HFFc6 (cell line): ENCODE measurements around the gene SGSM1. TPM values are rescaled to one million over a fixed set of nuclear protein-coding genes. Genes with fewer than 3 reads are reported as not detected.

Experiments used
- DNase-seq: peaks from one replicate; pipeline ENCODE4 v3.0.0-alpha.2; 2018
- H3K27ac Mint-ChIP-seq: 2 replicates; pipeline ENCODE4 v1.8.0; 2020; ENCODE audit warnings: mild to moderate bottlenecking, mixed read lengths
- H3K27me3 Mint-ChIP-seq: 2 replicates; pipeline ENCODE4 v1.8.0; 2021; ENCODE audit warnings: mild to moderate bottlenecking, moderate library complexity, mixed read lengths; ENCODE audit not compliant: insufficient read depth
- H3K36me3 Mint-ChIP-seq: 2 replicates; pipeline ENCODE4 v1.8.0; 2021; ENCODE audit warnings: low read depth, mixed read lengths
- H3K4me1 Mint-ChIP-seq: 2 replicates; pipeline ENCODE4 v1.8.0; 2020; ENCODE audit warnings: low read depth, mixed read lengths
- H3K4me3 Mint-ChIP-seq: 2 replicates; pipeline ENCODE4 v1.8.0; 2020; ENCODE audit warnings: mild to moderate bottlenecking, moderate library complexity, mixed read lengths
- H3K9me3 Mint-ChIP-seq: 2 replicates; pipeline ENCODE4 v1.8.0; 2020; ENCODE audit warnings: mild to moderate bottlenecking, mixed read lengths
- total RNA-seq, 6 experiments: library from RNA; stranded (reverse); fragmentation: NEBNext Ultra II Directional; extraction: Animal tissue kit (Norgen Biotek cat#: 25700); gene quantifications; 2 replicates in 1 of 6; 3 replicates in 5 of 6; pipeline ENCODE4 v1.2.3, GENCODE V29; 2021
- TF ChIP-seq, protein P1 (sequence below): fragments of 200-600 bp; sonication (generic); IDR thresholded peaks from 2 replicates; pipeline ENCODE4 v1.5.0; 2021; ENCODE audit warnings: antibody characterized with exemption, mild to moderate bottlenecking

The SGSM1 gene
- total RNA-seq, 6 experiments from 2014 or later: not detected

GRCh38 chr22:24809331-24809730, 3.3 kb downstream of the SGSM1 start:
- H3K9me3 Mint-ChIP-seq: no peaks in the 10 kb centered on the region

DNA sequence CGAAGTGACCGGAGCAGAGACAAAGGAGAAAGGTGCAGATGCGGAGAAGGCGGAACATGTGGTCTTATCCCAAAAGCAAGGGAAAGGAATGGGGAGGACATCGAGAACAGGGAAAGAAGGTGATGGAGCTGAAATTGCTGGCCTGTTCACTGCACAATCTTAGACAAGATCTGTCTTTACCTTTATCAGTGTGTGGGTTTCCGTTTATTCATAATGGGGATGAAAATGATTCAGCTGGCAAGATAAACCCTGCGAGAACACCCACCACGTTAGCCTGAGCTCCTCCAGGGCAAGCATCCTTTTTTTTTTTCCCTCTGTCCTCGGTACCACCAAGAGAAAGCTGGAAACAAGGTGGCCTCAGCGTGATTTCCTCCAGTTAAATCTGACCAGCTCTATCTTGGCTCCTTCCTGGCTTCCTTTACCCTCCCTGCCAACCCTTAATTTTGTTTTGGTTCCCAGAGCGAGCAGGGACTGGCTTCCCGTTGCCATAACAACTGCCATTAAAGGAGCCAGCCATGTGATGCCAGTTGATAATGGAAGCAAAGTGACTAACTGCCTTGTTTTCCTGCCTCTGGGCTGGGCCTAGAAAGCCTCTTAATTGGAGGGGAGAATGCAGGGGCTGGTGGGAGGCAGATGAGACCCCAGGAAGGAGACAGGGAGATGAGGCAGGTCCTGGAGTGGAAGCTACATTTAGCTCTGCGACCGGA, 4.2 kb downstream of the SGSM1 start:
- TF ChIP-seq, protein P1, sequence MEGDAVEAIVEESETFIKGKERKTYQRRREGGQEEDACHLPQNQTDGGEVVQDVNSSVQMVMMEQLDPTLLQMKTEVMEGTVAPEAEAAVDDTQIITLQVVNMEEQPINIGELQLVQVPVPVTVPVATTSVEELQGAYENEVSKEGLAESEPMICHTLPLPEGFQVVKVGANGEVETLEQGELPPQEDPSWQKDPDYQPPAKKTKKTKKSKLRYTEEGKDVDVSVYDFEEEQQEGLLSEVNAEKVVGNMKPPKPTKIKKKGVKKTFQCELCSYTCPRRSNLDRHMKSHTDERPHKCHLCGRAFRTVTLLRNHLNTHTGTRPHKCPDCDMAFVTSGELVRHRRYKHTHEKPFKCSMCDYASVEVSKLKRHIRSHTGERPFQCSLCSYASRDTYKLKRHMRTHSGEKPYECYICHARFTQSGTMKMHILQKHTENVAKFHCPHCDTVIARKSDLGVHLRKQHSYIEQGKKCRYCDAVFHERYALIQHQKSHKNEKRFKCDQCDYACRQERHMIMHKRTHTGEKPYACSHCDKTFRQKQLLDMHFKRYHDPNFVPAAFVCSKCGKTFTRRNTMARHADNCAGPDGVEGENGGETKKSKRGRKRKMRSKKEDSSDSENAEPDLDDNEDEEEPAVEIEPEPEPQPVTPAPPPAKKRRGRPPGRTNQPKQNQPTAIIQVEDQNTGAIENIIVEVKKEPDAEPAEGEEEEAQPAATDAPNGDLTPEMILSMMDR: no peak
- H3K36me3 Mint-ChIP-seq: no peaks in the 10 kb centered on the region
- no peak overlapping the region for H3K27ac Mint-ChIP-seq
- H3K27me3 Mint-ChIP-seq: peaks cover 26% of the 10 kb centered on the region
- no peaks in the 10 kb centered on the region for H3K4me1 Mint-ChIP-seq
- DNase-seq: no peak
- no peak overlapping the region for H3K4me3 Mint-ChIP-seq
- H3K9me3 Mint-ChIP-seq: peaks cover 3% of the 10 kb centered on the region; the same call in 1 of the 2 replicates

More at GRCh38 chr22:24809331-24809730, 3.3 kb downstream of the SGSM1 start:
- Mint-ChIP-seq H3K4me1 (no peaks in the 10 kb centered on the region), H3K27me3 (peaks cover 29% of the 10 kb centered on the region), H3K36me3 (no peaks in the 10 kb centered on the region), H3K4me3 (no peak overlapping the region), H3K27ac (no peak overlapping the region)
- TF ChIP-seq, protein P1: no peak
- DNase-seq: no peak

DNA sequence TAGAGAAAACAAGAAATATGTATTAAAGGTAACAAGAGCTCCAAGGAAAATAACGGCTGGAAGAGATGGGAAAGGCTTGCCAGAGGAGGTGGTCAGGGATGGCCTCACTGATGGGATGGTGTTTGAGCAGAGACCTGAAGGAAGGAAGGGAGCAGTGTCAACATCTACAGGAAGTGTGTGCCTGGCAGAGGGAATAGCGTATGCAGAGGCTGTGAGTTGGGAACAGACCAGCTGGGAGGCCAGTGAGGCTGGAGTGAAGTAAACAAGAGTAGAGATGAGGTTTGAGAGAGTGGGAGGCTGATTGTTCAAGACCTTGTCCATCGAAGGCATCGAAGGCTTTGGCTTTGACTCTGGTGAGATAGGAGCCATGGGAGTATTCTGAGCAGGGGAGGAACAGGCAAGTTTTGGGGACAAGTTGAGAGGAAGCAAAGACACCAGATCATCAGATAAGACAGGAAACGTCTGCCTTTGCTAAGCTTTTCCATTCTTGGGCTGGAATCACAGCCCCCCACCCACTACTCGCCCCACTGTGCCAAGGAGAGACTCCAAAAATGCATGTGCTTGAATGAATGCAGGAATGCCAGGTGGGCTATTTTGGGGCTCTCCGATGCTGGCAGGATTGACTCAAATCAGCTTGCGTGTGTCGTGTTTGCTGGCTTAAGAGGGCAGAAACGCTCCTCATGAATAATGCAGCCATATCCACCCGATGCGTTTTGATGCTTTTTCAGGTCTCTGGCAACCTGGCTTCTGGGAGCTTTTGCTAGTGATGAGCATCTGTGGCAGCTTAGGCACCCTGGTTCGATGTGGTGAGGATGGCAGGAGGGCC, 7.2 kb downstream of the SGSM1 start:
- no peak overlapping the region for H3K27ac Mint-ChIP-seq
- H3K27me3 Mint-ChIP-seq: peaks cover 31% of the 10 kb centered on the region

DNA sequence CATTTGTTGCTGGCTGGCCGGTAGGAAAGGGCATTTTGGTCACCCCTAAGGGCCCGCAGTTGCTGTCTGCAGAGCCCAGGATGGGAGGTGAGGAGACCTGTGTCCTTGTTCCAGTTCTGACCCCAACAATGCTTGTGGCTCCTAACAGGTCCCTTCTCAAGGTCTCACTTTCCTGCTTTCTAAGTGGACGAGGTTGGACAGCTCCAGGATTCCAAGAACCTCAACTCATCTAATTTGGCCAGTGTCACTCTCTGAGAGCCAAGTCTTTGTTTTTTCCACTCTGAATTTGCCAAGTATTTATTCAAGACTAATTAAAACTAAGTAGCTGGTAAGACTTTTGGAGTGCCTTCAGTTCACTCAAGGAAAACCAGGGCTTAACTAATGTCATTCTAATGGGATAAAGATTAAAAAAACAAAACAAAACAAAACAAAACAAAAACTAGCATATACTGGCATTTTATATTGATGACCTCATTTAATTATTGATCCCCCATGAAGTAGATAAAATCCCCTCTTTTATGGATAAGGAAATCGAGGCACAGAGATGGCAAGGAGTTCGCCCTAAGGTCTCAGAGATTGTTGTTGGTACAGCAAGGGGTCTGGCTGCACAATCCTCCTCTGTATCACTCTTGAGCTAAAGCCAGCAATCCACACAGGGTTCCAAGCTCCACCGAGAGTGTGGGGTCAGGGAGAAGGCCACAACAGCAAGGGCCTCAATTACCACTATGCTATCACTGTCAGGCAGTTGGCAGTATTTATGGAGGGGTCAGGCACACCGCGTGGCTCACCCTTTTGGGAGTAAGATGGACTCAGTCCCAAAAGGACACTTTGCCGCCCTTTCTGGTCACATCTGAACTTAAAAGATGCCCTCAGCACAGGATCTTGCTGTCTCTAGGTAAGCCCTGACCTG, 8.1 kb downstream of the SGSM1 start:
- Mint-ChIP-seq H3K4me3 (no peak overlapping the region), H3K27me3 (peaks cover 26% of the 10 kb centered on the region), H3K36me3 (no peaks in the 10 kb centered on the region), H3K27ac (no peak overlapping the region), H3K9me3 (peaks cover 13% of the 10 kb centered on the region), H3K4me1 (no peaks in the 10 kb centered on the region)
- TF ChIP-seq, protein P1: no peak
- no peak for DNase-seq

More for the DNA sequence above, 7.2 kb downstream of the SGSM1 start:
- DNase-seq: no peak
- H3K9me3 Mint-ChIP-seq: peaks cover 13% of the 10 kb centered on the region
- H3K36me3 Mint-ChIP-seq: no peaks in the 10 kb centered on the region
- no peaks in the 10 kb centered on the region for H3K4me1 Mint-ChIP-seq
- no peak overlapping the region for H3K4me3 Mint-ChIP-seq
- TF ChIP-seq, protein P1: no peak

DNA sequence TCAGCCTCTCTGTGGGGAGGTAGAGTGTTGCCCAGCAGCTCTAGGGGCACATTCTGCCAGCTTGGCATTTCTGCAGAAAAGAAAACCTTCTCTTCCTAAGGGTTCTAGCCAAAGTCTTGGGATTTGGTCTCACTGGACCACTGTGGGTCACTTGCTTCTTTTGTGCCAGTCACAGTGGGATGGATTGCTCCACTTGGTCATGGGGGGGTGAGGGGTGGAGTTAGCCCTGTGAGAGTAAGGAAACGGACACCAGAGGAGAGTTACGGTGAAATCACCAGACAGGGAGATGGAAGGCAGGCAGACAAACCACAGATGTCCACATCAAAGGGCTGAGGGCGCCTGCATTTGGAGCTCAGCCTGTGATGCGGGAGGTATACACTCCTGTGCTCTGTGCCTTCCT, 10.8 kb downstream of the SGSM1 start:
- no peaks in the 10 kb centered on the region for H3K4me1 Mint-ChIP-seq
- no peak overlapping the region for H3K27ac Mint-ChIP-seq
- peaks cover 13% of the 10 kb centered on the region for H3K9me3 Mint-ChIP-seq
- peaks cover 17% of the 10 kb centered on the region for H3K27me3 Mint-ChIP-seq
- no peak for DNase-seq
- TF ChIP-seq, protein P1: no peak
- H3K4me3 Mint-ChIP-seq: no peak overlapping the region
- H3K36me3 Mint-ChIP-seq: no peaks in the 10 kb centered on the region
